ENCODE results near the gene SLC22A23.

The SLC22A23 gene

GRCh38 chr6:3406891-3407809 is 49.7 kb downstream of the SLC22A23 start:
- no peak overlapping the region for H3K4me3 ChIP-seq (replicated peaks; ENCODE audit: low read depth, low read length)
- TF ChIP-seq CTCF (IDR thresholded peaks at IDR 0.05; ENCODE audit: low read depth, low read length, missing control alignments), result no peak
- no peak for DNase-seq (ENCODE audit: extremely low read depth, low read depth)

- no peak for TF ChIP-seq CTCF (IDR thresholded peaks at IDR 0.05; ENCODE audit: low read depth, low read length, missing control alignments)
- no peak overlapping the region for H3K4me3 ChIP-seq (replicated peaks; ENCODE audit: low read depth, low read length)
- no peak for DNase-seq (ENCODE audit: extremely low read depth, low read depth)
Measured at GRCh38 chr6:3406362-3406821, 50.5 kb downstream of the SLC22A23 start.

GRCh38 chr6:3405679-3406078 is 51.2 kb downstream of the SLC22A23 start:
- no peak for TF ChIP-seq CTCF (IDR thresholded peaks at IDR 0.05; ENCODE audit: low read depth, low read length, missing control alignments)
- H3K4me3 ChIP-seq (replicated peaks; ENCODE audit: low read depth, low read length), result no peak overlapping the region
- no peak for DNase-seq (ENCODE audit: extremely low read depth, low read depth)

- H3K4me3 ChIP-seq (replicated peaks; ENCODE audit: low read depth, low read length), result no peak overlapping the region
- no peak for TF ChIP-seq CTCF (IDR thresholded peaks at IDR 0.05; ENCODE audit: low read depth, low read length, missing control alignments)
- no peak for DNase-seq (ENCODE audit: extremely low read depth, low read depth)
Measured at GRCh38 chr6:3405182-3405518, 51.7 kb downstream of the SLC22A23 start.

- DNase-seq (ENCODE audit: extremely low read depth, low read depth), result no peak
- TF ChIP-seq CTCF (IDR thresholded peaks at IDR 0.05; ENCODE audit: low read depth, low read length, missing control alignments), result no peak
- no peak overlapping the region for H3K4me3 ChIP-seq (replicated peaks; ENCODE audit: low read depth, low read length)
Measured at GRCh38 chr6:3403238-3404173, 53.3 kb downstream of the SLC22A23 start.

- DNase-seq (ENCODE audit: extremely low read depth, low read depth), result no peak
- no peak for TF ChIP-seq CTCF (IDR thresholded peaks at IDR 0.05; ENCODE audit: low read depth, low read length, missing control alignments)
- no peak overlapping the region for H3K4me3 ChIP-seq (replicated peaks; ENCODE audit: low read depth, low read length)
Measured at GRCh38 chr6:3402310-3403237, 54.3 kb downstream of the SLC22A23 start.

Measured in HFF-Myc (cell line).